Endothelial cell of umbilical vein (primary cell): ENCODE results near the gene TCERG1.
A peak's percentile ranks its signal among the peaks of the same experiment; 100 is the strongest.

Source experiments
- EZH2 ChIP-seq: IDR thresholded peaks from 2 replicates; pipeline ENCODE4 v1.6.1; 2012; ENCODE audit warnings: borderline replicate concordance, low read depth, mild to moderate bottlenecking, moderate library complexity, low read length, inconsistent platforms; ENCODE audit not compliant: severe bottlenecking
- JUN ChIP-seq: IDR thresholded peaks from 2 replicates; pipeline ENCODE4 v1.6.1; 2011; ENCODE audit warnings: borderline replicate concordance, low read depth; ENCODE audit not compliant: insufficient read length, insufficient read depth
- MYC ChIP-seq: IDR thresholded peaks from one replicate; pipeline ENCODE4 v1.6.1; 2011; ENCODE audit warnings: mild to moderate bottlenecking, low read depth, low read length
- POLR2A ChIP-seq: IDR thresholded peaks from 2 replicates; pipeline ENCODE4 v1.6.1; 2012; ENCODE audit warnings: low read depth, mild to moderate bottlenecking, control low read depth, low read length
- TF ChIP-seq, protein P1 (sequence below), 2 donors: IDR thresholded peaks; 1 replicate in 1 of 2; 2 replicates in 1 of 2; pipeline ENCODE4 v1.5.1; 2011; ENCODE audit warnings: low read length in 2 of 2, mild to moderate bottlenecking in 2 of 2, moderate library complexity in 2 of 2, control low read depth in 1 of 2, inconsistent platforms in 1 of 2, low read depth in 1 of 2; ENCODE audit not compliant: insufficient read depth in 1 of 2; ENCODE audit errors: extremely low read depth in 1 of 2

DNA sequence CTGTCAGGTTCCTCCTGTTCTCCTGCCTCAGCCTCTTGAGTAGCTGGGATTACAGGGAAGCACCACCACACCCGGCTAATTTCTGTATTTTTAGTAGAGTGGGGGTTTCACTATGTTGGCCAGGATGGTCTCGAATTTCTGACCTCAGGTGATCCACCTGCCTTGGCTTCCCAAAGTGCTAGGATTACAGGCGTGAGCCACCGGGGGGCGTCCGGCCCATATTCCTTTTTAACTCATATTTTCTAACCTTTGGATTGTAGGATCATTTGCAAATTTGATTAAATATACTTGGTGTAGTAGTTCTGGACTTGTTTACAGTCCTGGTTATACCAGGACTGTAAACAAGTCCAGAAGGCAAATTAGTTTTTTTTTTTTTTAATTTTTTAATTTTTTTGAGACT, 4.3 kb downstream of the TCERG1 start:
- TF ChIP-seq JUN = no peak
- TF ChIP-seq MYC = no peak
- TF ChIP-seq POLR2A = no peak
- TF ChIP-seq, protein P1, sequence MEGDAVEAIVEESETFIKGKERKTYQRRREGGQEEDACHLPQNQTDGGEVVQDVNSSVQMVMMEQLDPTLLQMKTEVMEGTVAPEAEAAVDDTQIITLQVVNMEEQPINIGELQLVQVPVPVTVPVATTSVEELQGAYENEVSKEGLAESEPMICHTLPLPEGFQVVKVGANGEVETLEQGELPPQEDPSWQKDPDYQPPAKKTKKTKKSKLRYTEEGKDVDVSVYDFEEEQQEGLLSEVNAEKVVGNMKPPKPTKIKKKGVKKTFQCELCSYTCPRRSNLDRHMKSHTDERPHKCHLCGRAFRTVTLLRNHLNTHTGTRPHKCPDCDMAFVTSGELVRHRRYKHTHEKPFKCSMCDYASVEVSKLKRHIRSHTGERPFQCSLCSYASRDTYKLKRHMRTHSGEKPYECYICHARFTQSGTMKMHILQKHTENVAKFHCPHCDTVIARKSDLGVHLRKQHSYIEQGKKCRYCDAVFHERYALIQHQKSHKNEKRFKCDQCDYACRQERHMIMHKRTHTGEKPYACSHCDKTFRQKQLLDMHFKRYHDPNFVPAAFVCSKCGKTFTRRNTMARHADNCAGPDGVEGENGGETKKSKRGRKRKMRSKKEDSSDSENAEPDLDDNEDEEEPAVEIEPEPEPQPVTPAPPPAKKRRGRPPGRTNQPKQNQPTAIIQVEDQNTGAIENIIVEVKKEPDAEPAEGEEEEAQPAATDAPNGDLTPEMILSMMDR (IDR thresholded peaks at IDR 0.05; ENCODE audit: extremely low read depth in 1 of 2, insufficient read depth in 1 of 2, low read depth in 1 of 2, low read length in 2 of 2) = peak; percentile 12 to 23
- no peak for TF ChIP-seq EZH2
